Ovary (tissue), 9 donors: ENCODE results near the gene MPP2. TPM values are rescaled to one million over a fixed set of nuclear protein-coding genes. Genes with fewer than 3 reads are reported as not detected.

ENCODE experiments used
- DNase-seq, 5 donors: peaks; one replicate each; pipeline ENCODE4 v3.0.0-alpha.2; 2019 to 2020
- H3K27ac ChIP-seq, 2 donors: fragments of 200-600 bp; one replicate each; pipeline versions ENCODE4 v1.5.1 to v1.8.0; 2019 to 2022
- H3K27me3 ChIP-seq: fragments of 200-600 bp; one replicate; pipeline ENCODE4 v1.8.0; 2022
- H3K36me3 ChIP-seq: fragments of 200-600 bp; sonication (generic); one replicate; pipeline ENCODE4 v1.5.1; 2019
- H3K4me1 ChIP-seq: one replicate; pipeline ENCODE4 v1.8.1; 2013; ENCODE audit warnings: mild to moderate bottlenecking, moderate library complexity; ENCODE audit not compliant: insufficient read depth
- H3K4me3 ChIP-seq: fragments of 200-600 bp; sonication (generic); one replicate; pipeline ENCODE4 v1.5.1; 2017
- H3K9me3 ChIP-seq, 2 donors: fragments of 200-600 bp in 1 of 2; sonication (generic) in 1 of 2; one replicate each; pipeline versions ENCODE4 v1.5.1 to v1.8.1; 2013 to 2019; ENCODE audit warnings: mild to moderate bottlenecking in 1 of 2, moderate library complexity in 1 of 2
- CTCF ChIP-seq, 3 donors: fragments of 450-650 bp in 2 of 3; fragments of 200-600 bp in 1 of 3; IDR thresholded peaks; one replicate each; pipeline versions ENCODE4 v1.5.1 to v1.8.0; 2016 to 2022; ENCODE audit warnings: antibody characterized with exemption in 3 of 3, mild to moderate bottlenecking in 1 of 3
- EP300 ChIP-seq: sonication (generic); formaldehyde crosslinking; IDR thresholded peaks from one replicate; pipeline ENCODE4 v1.6.1; 2017; ENCODE audit warnings: antibody characterized with exemption
- POLR2A ChIP-seq: fragments of 450-650 bp; IDR thresholded peaks from one replicate; pipeline ENCODE4 v1.6.1; 2017; ENCODE audit warnings: antibody characterized with exemption, mild to moderate bottlenecking, moderate library complexity
- WGBS, 3 donors: extraction: QIAGEN DNeasy Blood & Tissue Kit in 1 of 3; methylation state at CpG; one replicate each; pipeline versions ENCODE4 v1.1.5 to v1.1.7; 2013 to 2017; 5-methylcytosine and 5-hydroxymethylcytosine counted together
- intact Hi-C, 4 donors: fragments of 100-400 bp; cut with DNase I; formaldehyde crosslinking; loops; one replicate each; pipeline versions ENCODE4 v1.11.0 to v1.15.1; 2022 to 2023
- polyA plus RNA-seq, 2 donors: library from polyadenylated mRNA; stranded (reverse); fragments of 200-250 nt in 1 of 2; fragments of 350-450 nt in 1 of 2; fragmentation: Illumina TruSeq in 1 of 2; extraction: RNeasy Lipid Tissue Mini Kit (QIAGEN cat#74804) in 1 of 2; gene quantifications; one replicate each; pipeline ENCODE4 v1.2.3, GENCODE V29; 2013 to 2014
- total RNA-seq, 7 donors: library from RNA; depleted of rRNA in 2 of 7; stranded (reverse); fragments of >200 nt in 2 of 7; fragmentation: NEBNext Ultra II Directional in 3 of 7; extraction: Animal tissue kit (Norgen Biotek cat#: 25700) in 3 of 7; gene quantifications; one replicate each; pipeline versions ENCODE4 v1.1.0 to v1.2.4, GENCODE V29; 2016 to 2023
- donor health status: DM: no; HTN: no; CAD: no; lungs with moderate emphysema.
- donor health status: DM: no; HTN: no; CAD: no.
- donor health status: Bipolar disorder and iron deficiency.
- donor health status: DM: yes; HTN: yes; CAD: no.
- donor health status: DM: no; HTN: no; CAD: no.
- donor health status: DM: yes; HTN: yes; CAD: no.

The MPP2 gene
- total and polyA plus RNA-seq, 9 donors = 2.6 to 6.5 (median 4.9) TPM

- TF ChIP-seq EP300 (no peak), CTCF (IDR thresholded peaks at IDR 0.05) (no peak), POLR2A (no peak)
- WGBS, 3 donors = 66 to 68% (median 68%) methylated on average over 2 of the region's 2 CpGs
- intact Hi-C loops = no loop called here
- no peak overlapping the region for H3K4me3 ChIP-seq
- H3K4me1 ChIP-seq = peaks cover 7% of the 10 kb centered on the region
- H3K36me3 ChIP-seq = no peaks in the 10 kb centered on the region
- no peak for DNase-seq
- no peaks in the 10 kb centered on the region for H3K27me3 ChIP-seq
- no peak overlapping the region for H3K27ac ChIP-seq
- H3K9me3 ChIP-seq = no peaks in the 10 kb centered on the region
These were observed 73.2 kb downstream of the MPP2 start for GRCh38 chr17:43834106-43834505.

GRCh38 chr17:43832976-43833829, 74.1 kb downstream of the MPP2 start, which contains the start of gene MPP3:
Gene MPP3 (minus strand): TSS chr17:43833146. CDS start chr17:43831906, 1,240 bp downstream.
- H3K4me1 ChIP-seq = peaks cover 7% of the 10 kb centered on the region
- peak within 1 kb of the TSS; percentile 63 for H3K4me3 ChIP-seq
- H3K27me3 ChIP-seq = no peaks in the 10 kb centered on the region
- intact Hi-C loops = no loop called here
- no peaks in the 10 kb centered on the region for H3K36me3 ChIP-seq
- 1 to 4% (median 2%) methylated on average over 21 to 70 of the region's 87 CpGs for WGBS, 3 donors
- no peak within 1 kb of the TSS for H3K27ac ChIP-seq
- peak; percentile 59 to 74 (median 64) for DNase-seq
- no peaks in the 10 kb centered on the region for H3K9me3 ChIP-seq
- TF ChIP-seq POLR2A = peak; percentile 29
- TF ChIP-seq CTCF (IDR thresholded peaks at IDR 0.05) = no peak

- intact Hi-C loops = no loop called here
- peak; percentile 32 to 69 (median 51) for DNase-seq
- Histone ChIP-seq H3K4me3 (peak overlapping the region; percentile 63), H3K36me3 (no peaks in the 10 kb centered on the region), H3K27me3 (no peaks in the 10 kb centered on the region), H3K27ac (no peak overlapping the region), H3K4me1 (peaks cover 7% of the 10 kb centered on the region), H3K9me3 (no peaks in the 10 kb centered on the region)
- WGBS, 3 donors = 10 to 32% (median 11%) methylated on average over 15 to 49 of the region's 51 CpGs
- TF ChIP-seq POLR2A (no peak), CTCF (IDR thresholded peaks at IDR 0.05) (no peak), EP300 (no peak)
These were observed 75.0 kb downstream of the MPP2 start for GRCh38 chr17:43832168-43832975.

- Histone ChIP-seq H3K27me3 (no peaks in the 10 kb centered on the region), H3K36me3 (no peaks in the 10 kb centered on the region), H3K9me3 (no peaks in the 10 kb centered on the region), H3K4me3 (no peak overlapping the region), H3K4me1 (peaks cover 7% of the 10 kb centered on the region), H3K27ac (no peak overlapping the region)
- TF ChIP-seq CTCF (IDR thresholded peaks at IDR 0.05) (no peak), POLR2A (no peak), EP300 (no peak)
- no peak for DNase-seq
- WGBS, 3 donors = 86 to 95% (median 90%) methylated on average over 8 of the region's 8 CpGs
- intact Hi-C loops = no loop called here
These were observed 75.7 kb downstream of the MPP2 start for GRCh38 chr17:43831633-43832032.
